Stimulated activated CD8-positive, alpha-beta memory T cell treated with anti-CD3 and anti-CD28 coated beads, Interleukin-4, amount 100 ng/mL, for 4 hours (primary cell): Measurements from ENCODE around the gene VWF.

Experiments
- DNase-seq, 2 donors: peaks; one replicate each; pipeline ENCODE4 v3.0.0-alpha.2; 2020; ENCODE audit warnings: low read depth in 2 of 2, low spot score in 1 of 2

VWF gene

GRCh38 chr12:5899675-5900074 is 224.8 kb downstream of the VWF start:
- DNase-seq = no peak

- DNase-seq = no peak
Measured at GRCh38 chr12:5898874-5899273, 225.6 kb downstream of the VWF start.
